Liver (tissue), 9 donors: ENCODE data around the gene PKP3. TPM values are rescaled to one million over a fixed set of nuclear protein-coding genes. Genes with fewer than 3 reads are reported as not detected.

Experiments used
- DNase-seq: peaks from one replicate; pipeline ENCODE4 v3.0.0-alpha.2; 2017; ENCODE audit warnings: low spot score
- H3K27ac ChIP-seq, 2 donors: one replicate each; pipeline ENCODE4 v1.7.0; 2013; ENCODE audit warnings: inconsistent platforms in 2 of 2, low read length in 2 of 2, control low read depth in 1 of 2, low read depth in 1 of 2, mild to moderate bottlenecking in 1 of 2
- H3K27me3 ChIP-seq, 4 donors: one replicate each; pipeline versions ENCODE4 v1.6.1 to v1.7.0; 2013; ENCODE audit warnings: low read length in 3 of 4, inconsistent platforms in 1 of 4, mild to moderate bottlenecking in 1 of 4, moderate library complexity in 1 of 4; ENCODE audit not compliant: control insufficient read depth in 4 of 4, insufficient read depth in 4 of 4
- H3K36me3 ChIP-seq, 4 donors: one replicate each; pipeline versions ENCODE4 v1.6.1 to v1.7.0; 2013; ENCODE audit warnings: low read length in 3 of 4, mild to moderate bottlenecking in 3 of 4, low read depth in 1 of 4, moderate library complexity in 1 of 4; ENCODE audit not compliant: control insufficient read depth in 4 of 4, insufficient read depth in 3 of 4
- H3K4me1 ChIP-seq, 4 donors: one replicate each; pipeline versions ENCODE4 v1.6.1 to v1.7.0; 2013; ENCODE audit warnings: low read length in 3 of 4, mild to moderate bottlenecking in 3 of 4, moderate library complexity in 1 of 4; ENCODE audit not compliant: control insufficient read depth in 4 of 4, insufficient read depth in 4 of 4
- H3K4me3 ChIP-seq, 3 donors: one replicate each; pipeline versions ENCODE4 v1.6.1 to v1.7.0; 2013; ENCODE audit warnings: low read length in 3 of 3, control low read depth in 1 of 3, low read depth in 1 of 3, mild to moderate bottlenecking in 1 of 3
- H3K9ac ChIP-seq, 2 donors: one replicate each; pipeline ENCODE4 v1.7.0; 2013; ENCODE audit warnings: low read length in 2 of 2, mild to moderate bottlenecking in 2 of 2, moderate library complexity in 2 of 2, control low read depth in 1 of 2, low read depth in 1 of 2
- H3K9me3 ChIP-seq, 4 donors: one replicate each; pipeline versions ENCODE4 v1.6.1 to v1.7.0; 2013; ENCODE audit warnings: low read length in 3 of 4; ENCODE audit not compliant: control insufficient read depth in 4 of 4
- EGR1 ChIP-seq, 2 donors: IDR thresholded peaks; 2 replicates each; pipeline ENCODE4 v1.6.1; 2016 to 2018; ENCODE audit warnings: antibody characterized with exemption in 2 of 2, low read depth in 2 of 2
- FOXA1 ChIP-seq: IDR thresholded peaks from 2 replicates; pipeline ENCODE4 v1.6.1; 2016; ENCODE audit warnings: antibody characterized with exemption
- FOXA2 ChIP-seq: IDR thresholded peaks from 2 replicates; pipeline ENCODE4 v1.6.1; 2016; ENCODE audit warnings: antibody characterized with exemption
- GABPA ChIP-seq, 2 donors: IDR thresholded peaks in 1 of 2; conservative IDR thresholded peaks in 1 of 2; 2 replicates each; pipeline ENCODE4 v1.6.1; 2016; ENCODE audit warnings: antibody characterized with exemption in 2 of 2, mild to moderate bottlenecking in 1 of 2, moderate library complexity in 1 of 2
- HNF4A ChIP-seq, 2 donors: conservative IDR thresholded peaks; 2 replicates each; pipeline ENCODE4 v1.6.1; 2016; ENCODE audit warnings: antibody characterized with exemption in 2 of 2, mild to moderate bottlenecking in 2 of 2
- HNF4G ChIP-seq: IDR thresholded peaks from 2 replicates; pipeline ENCODE4 v1.6.1; 2016; ENCODE audit warnings: antibody characterized with exemption
- JUND ChIP-seq, 2 donors: IDR thresholded peaks; 2 replicates each; pipeline ENCODE4 v1.6.1; 2016; ENCODE audit warnings: antibody characterized with exemption in 2 of 2
- NR2F2 ChIP-seq: IDR thresholded peaks from 2 replicates; pipeline ENCODE4 v1.6.1; 2016; ENCODE audit warnings: antibody characterized with exemption
- RAD21 ChIP-seq, 2 donors: IDR thresholded peaks; 2 replicates each; pipeline ENCODE4 v1.6.1; 2016; ENCODE audit warnings: antibody characterized with exemption in 2 of 2, mild to moderate bottlenecking in 2 of 2
- RXRA ChIP-seq, 2 donors: IDR thresholded peaks; 2 replicates each; pipeline ENCODE4 v1.6.1; 2017 to 2018; ENCODE audit warnings: antibody characterized with exemption in 2 of 2, mild to moderate bottlenecking in 1 of 2
- SP1 ChIP-seq: IDR thresholded peaks from 2 replicates; pipeline ENCODE4 v1.6.1; 2018; ENCODE audit warnings: antibody characterized with exemption, mild to moderate bottlenecking
- TAF1 ChIP-seq: conservative IDR thresholded peaks from 2 replicates; pipeline ENCODE4 v1.6.1; 2016; ENCODE audit warnings: antibody characterized with exemption, mild to moderate bottlenecking
- YY1 ChIP-seq: IDR thresholded peaks from 2 replicates; pipeline ENCODE4 v1.6.1; 2016; ENCODE audit warnings: antibody characterized with exemption, mild to moderate bottlenecking
- WGBS: extraction: QIAGEN DNeasy Blood & Tissue Kit; methylation state at CpG from one replicate; pipeline ENCODE4 v1.1.7; 2013; 5-methylcytosine and 5-hydroxymethylcytosine counted together
- polyA plus RNA-seq, 2 donors: library from polyadenylated mRNA; stranded (reverse) in 1 of 2; unstranded in 1 of 2; fragments of 200-250 nt in 1 of 2; fragments of >200 nt in 1 of 2; fragmentation: Nextera tagmentation in 1 of 2; extraction: Ambion mirVana in 1 of 2; gene quantifications; one replicate each; pipeline versions ENCODE4 v1.2.1 to v1.2.3, GENCODE V29; 2013 to 2015
- total RNA-seq, 2 donors: library from RNA; depleted of rRNA; stranded (reverse); fragments of >200 nt; gene quantifications; one replicate each; pipeline ENCODE4 v1.2.3, GENCODE V29; 2014
- TF ChIP-seq, protein P1 (sequence below): IDR thresholded peaks from 2 replicates; pipeline ENCODE4 v1.6.1; 2016; ENCODE audit warnings: antibody characterized with exemption, mild to moderate bottlenecking
- TF ChIP-seq, protein P2 (sequence below): IDR thresholded peaks from 2 replicates; pipeline ENCODE4 v1.6.1; 2016; ENCODE audit warnings: antibody characterized with exemption
- TF ChIP-seq, protein P3 (sequence below): IDR thresholded peaks from 2 replicates; pipeline ENCODE4 v1.6.1; 2016; ENCODE audit warnings: antibody characterized with exemption
- TF ChIP-seq, protein P4 (sequence below): fragments of 150-350 bp; IDR thresholded peaks from 2 replicates; pipeline ENCODE4 v1.5.1; 2017; ENCODE audit warnings: improper control_type of control experiment, low read depth, low read length; ENCODE audit not compliant: missing input control
- TF ChIP-seq, protein P5 (sequence below): IDR thresholded peaks from 2 replicates; pipeline ENCODE4 v1.6.1; 2016; ENCODE audit warnings: antibody characterized with exemption
- donor health status: healthy.
- donor health status: healthy.
- donor health status: healthy.
- donor health status: healthy.
- donor health status: healthy.

Gene PKP3
- total and polyA plus RNA-seq, 4 donors = 0.08 to 0.37 (median 0.25) TPM; not detected in 1

DNA sequence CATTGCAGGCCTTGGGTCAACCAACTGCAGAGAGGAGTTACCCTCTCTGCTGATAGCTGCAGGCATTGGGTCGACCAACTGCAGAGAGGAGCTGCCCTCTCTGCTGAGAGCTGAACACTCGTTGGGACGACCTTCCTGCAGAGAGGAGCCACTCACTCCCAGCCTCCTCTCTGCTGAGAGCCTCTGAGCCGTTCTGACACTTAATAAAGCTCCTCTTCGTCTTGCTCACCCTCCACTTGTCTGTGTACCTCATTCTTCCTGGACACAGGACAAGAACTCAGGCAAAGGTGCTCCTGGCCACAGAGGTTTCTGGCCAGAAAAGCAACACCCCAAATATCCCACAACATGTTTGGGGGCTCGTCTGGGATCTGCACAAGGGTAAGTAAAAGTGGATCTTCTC is 7.5 kb upstream of the PKP3 start:
- peaks cover 0 to 2% (median under 1%) of the 10 kb centered on the region in 4 donors for H3K9me3 ChIP-seq
- no peaks in the 10 kb centered on the region for H3K27me3 ChIP-seq
- DNase-seq = no peak
- no peaks in the 10 kb centered on the region for H3K36me3 ChIP-seq
- WGBS = 94% methylated on average over 6 of the region's 6 CpGs
- H3K4me1 ChIP-seq = no peaks in the 10 kb centered on the region
- no peak overlapping the region for H3K27ac ChIP-seq
- H3K9ac ChIP-seq = no peak overlapping the region
- TF ChIP-seq FOXA2 (no peak), RXRA (IDR thresholded peaks at IDR 0.05) (no peak), GABPA (IDR thresholded peaks at IDR 0.05 in 1 of 2, conservative IDR thresholded peaks at IDR 0.05 in 1 of 2) (no peak), HNF4G (no peak), HNF4A (conservative IDR thresholded peaks at IDR 0.05) (no peak)
- TF ChIP-seq, protein P1, sequence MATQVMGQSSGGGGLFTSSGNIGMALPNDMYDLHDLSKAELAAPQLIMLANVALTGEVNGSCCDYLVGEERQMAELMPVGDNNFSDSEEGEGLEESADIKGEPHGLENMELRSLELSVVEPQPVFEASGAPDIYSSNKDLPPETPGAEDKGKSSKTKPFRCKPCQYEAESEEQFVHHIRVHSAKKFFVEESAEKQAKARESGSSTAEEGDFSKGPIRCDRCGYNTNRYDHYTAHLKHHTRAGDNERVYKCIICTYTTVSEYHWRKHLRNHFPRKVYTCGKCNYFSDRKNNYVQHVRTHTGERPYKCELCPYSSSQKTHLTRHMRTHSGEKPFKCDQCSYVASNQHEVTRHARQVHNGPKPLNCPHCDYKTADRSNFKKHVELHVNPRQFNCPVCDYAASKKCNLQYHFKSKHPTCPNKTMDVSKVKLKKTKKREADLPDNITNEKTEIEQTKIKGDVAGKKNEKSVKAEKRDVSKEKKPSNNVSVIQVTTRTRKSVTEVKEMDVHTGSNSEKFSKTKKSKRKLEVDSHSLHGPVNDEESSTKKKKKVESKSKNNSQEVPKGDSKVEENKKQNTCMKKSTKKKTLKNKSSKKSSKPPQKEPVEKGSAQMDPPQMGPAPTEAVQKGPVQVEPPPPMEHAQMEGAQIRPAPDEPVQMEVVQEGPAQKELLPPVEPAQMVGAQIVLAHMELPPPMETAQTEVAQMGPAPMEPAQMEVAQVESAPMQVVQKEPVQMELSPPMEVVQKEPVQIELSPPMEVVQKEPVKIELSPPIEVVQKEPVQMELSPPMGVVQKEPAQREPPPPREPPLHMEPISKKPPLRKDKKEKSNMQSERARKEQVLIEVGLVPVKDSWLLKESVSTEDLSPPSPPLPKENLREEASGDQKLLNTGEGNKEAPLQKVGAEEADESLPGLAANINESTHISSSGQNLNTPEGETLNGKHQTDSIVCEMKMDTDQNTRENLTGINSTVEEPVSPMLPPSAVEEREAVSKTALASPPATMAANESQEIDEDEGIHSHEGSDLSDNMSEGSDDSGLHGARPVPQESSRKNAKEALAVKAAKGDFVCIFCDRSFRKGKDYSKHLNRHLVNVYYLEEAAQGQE = no peak
- TF ChIP-seq, protein P2, sequence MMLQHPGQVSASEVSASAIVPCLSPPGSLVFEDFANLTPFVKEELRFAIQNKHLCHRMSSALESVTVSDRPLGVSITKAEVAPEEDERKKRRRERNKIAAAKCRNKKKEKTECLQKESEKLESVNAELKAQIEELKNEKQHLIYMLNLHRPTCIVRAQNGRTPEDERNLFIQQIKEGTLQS = no peak
- no peak overlapping the region for H3K4me3 ChIP-seq

DNA sequence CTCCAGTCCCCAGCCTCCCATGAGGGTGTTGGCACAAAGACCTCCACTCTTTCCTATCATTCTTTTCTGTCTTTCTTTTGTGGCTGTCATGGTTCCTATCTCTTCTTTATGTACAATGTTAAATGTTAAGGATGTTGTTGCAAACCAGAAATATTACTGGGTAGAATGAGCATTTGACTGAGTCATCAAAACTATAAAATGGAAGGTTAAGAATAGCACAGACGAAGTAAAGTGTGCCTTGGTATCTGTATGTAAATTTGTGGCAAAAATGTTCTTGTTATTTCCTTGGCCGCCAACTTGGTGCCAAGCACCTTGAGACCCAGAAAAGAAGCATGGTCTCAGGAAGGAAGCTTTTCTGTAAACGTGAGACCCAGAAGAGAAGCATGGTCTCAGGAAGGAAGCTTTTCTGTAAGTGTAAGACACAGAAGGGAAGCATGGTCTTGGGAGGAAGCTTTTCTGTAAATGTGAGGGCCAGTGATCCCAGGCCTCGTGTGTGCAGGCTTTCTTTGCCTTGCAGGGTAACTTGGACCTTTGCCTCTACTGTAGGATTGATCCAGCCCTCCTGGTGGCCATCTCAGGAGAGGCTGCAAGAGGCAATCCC is 6.7 kb upstream of the PKP3 start:
- no peak for DNase-seq
- TF ChIP-seq FOXA2 (no peak), EGR1 (IDR thresholded peaks at IDR 0.05; ENCODE audit: low read depth in 2 of 2) (no peak), YY1 (no peak), RXRA (IDR thresholded peaks at IDR 0.05) (no peak), TAF1 (no peak), HNF4G (no peak), RAD21 (IDR thresholded peaks at IDR 0.05) (no peak), SP1 (no peak), GABPA (IDR thresholded peaks at IDR 0.05 in 1 of 2, conservative IDR thresholded peaks at IDR 0.05 in 1 of 2) (no peak), JUND (IDR thresholded peaks at IDR 0.05) (no peak), FOXA1 (no peak), HNF4A (conservative IDR thresholded peaks at IDR 0.05) (no peak), NR2F2 (no peak)
- TF ChIP-seq, protein P3, sequence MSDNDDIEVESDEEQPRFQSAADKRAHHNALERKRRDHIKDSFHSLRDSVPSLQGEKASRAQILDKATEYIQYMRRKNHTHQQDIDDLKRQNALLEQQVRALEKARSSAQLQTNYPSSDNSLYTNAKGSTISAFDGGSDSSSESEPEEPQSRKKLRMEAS = no peak
- TF ChIP-seq, protein P1 = no peak
- TF ChIP-seq, protein P2 = no peak
- TF ChIP-seq, protein P4, sequence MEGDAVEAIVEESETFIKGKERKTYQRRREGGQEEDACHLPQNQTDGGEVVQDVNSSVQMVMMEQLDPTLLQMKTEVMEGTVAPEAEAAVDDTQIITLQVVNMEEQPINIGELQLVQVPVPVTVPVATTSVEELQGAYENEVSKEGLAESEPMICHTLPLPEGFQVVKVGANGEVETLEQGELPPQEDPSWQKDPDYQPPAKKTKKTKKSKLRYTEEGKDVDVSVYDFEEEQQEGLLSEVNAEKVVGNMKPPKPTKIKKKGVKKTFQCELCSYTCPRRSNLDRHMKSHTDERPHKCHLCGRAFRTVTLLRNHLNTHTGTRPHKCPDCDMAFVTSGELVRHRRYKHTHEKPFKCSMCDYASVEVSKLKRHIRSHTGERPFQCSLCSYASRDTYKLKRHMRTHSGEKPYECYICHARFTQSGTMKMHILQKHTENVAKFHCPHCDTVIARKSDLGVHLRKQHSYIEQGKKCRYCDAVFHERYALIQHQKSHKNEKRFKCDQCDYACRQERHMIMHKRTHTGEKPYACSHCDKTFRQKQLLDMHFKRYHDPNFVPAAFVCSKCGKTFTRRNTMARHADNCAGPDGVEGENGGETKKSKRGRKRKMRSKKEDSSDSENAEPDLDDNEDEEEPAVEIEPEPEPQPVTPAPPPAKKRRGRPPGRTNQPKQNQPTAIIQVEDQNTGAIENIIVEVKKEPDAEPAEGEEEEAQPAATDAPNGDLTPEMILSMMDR = no peak
- TF ChIP-seq, protein P5, sequence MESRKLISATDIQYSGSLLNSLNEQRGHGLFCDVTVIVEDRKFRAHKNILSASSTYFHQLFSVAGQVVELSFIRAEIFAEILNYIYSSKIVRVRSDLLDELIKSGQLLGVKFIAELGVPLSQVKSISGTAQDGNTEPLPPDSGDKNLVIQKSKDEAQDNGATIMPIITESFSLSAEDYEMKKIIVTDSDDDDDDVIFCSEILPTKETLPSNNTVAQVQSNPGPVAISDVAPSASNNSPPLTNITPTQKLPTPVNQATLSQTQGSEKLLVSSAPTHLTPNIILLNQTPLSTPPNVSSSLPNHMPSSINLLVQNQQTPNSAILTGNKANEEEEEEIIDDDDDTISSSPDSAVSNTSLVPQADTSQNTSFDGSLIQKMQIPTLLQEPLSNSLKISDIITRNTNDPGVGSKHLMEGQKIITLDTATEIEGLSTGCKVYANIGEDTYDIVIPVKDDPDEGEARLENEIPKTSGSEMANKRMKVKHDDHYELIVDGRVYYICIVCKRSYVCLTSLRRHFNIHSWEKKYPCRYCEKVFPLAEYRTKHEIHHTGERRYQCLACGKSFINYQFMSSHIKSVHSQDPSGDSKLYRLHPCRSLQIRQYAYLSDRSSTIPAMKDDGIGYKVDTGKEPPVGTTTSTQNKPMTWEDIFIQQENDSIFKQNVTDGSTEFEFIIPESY = no peak
- Histone ChIP-seq H3K27ac (no peak overlapping the region), H3K4me3 (no peak overlapping the region), H3K4me1 (no peaks in the 10 kb centered on the region), H3K36me3 (no peaks in the 10 kb centered on the region), H3K9me3 (peaks cover 0 to 2% (median under 1%) of the 10 kb centered on the region in 4 donors), H3K9ac (no peak overlapping the region), H3K27me3 (no peaks in the 10 kb centered on the region)
- WGBS = 68% methylated on average over 4 of the region's 4 CpGs
